Hematopoietic multipotent progenitor cell (in vitro differentiated cells): ENCODE results near the gene LENG1. TPM values are rescaled to one million over a fixed set of nuclear protein-coding genes. Genes with fewer than 3 reads are reported as not detected.

Experiments used
- DNase-seq, 3 donors: peaks; one replicate each; pipeline ENCODE4 v3.0.0-alpha.2; 2011 to 2015; ENCODE audit warnings: low read depth in 2 of 3, low spot score in 2 of 3
- total RNA-seq: library from RNA; depleted of rRNA; stranded (reverse); fragments of >200 nt; gene quantifications from one replicate; pipeline ENCODE4 v1.2.3, GENCODE V29; 2012

The LENG1 gene
- total RNA-seq, 1 donor, result 4.8 TPM

DNA sequence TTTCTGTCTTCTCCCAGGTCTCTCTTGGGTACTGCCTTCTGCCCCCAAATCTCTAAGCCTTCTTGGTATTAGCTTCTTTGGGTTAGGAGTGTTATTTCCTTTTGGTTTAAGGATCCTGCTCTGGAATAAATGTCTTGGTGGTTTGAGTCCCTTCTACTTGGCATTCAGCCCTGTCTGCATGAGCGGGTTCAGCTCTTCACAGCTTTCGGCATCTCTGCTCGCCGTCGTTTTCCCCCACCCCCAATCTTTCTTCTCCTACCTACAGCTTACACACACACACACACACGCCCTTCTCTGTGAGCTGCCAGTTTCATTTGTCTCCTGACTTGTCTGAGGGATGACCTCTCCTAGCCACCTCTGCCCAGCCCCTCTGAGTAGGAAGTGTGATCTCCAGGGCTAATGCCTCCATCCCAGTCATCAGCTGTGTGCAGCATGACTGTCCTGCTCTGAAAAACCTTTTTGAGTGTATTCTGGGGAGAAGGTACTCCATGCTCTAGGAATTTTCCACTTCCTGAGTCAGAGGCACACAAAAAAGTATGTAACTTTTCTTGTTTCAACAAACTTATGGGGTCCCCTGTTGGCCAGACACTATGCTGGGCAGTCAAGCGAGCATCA is 17.2 kb downstream of the LENG1 start:
- DNase-seq, result no peak

- no peak for DNase-seq
These were observed 18.2 kb downstream of the LENG1 start for GRCh38 chr19:54141356-54141755.

DNA sequence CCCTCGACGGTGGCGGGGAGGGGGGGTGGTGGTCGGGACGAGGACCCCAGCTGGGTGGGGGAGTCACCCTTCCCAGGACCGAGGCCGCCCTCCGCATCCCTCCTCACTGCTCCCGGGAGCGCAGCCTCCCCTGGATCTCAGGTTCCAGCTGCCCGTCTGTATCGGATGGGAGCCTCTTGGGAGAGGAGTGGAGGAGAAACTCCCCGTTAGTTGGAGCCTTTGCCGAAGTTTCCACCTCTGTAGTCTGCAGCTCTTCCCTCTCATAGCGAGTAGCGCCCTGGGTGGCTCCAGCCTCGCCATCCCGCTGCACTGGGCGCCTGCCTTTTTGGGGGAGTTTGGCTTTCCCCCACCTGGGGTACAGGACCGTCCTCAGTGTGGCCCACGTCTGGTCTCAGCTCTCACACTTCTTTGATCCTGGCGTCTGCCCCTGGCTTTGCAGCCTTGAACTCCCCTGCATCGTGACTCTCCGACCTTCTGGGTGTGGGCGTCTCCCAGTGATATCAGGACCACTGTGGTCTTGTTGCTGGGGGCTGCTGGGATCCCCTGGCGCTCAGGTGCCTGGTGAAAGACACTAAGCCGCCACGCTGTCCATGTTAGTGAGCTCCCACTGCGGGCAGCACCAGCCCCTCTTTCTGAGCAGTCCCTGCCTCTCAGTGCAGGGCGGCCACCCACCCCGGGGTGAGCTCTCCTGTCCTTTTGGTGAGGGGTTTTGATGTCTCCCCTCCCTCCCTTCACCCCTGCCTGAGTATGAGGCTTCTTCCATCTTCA is 20.8 kb downstream of the LENG1 start:
- DNase-seq, result no peak

DNA sequence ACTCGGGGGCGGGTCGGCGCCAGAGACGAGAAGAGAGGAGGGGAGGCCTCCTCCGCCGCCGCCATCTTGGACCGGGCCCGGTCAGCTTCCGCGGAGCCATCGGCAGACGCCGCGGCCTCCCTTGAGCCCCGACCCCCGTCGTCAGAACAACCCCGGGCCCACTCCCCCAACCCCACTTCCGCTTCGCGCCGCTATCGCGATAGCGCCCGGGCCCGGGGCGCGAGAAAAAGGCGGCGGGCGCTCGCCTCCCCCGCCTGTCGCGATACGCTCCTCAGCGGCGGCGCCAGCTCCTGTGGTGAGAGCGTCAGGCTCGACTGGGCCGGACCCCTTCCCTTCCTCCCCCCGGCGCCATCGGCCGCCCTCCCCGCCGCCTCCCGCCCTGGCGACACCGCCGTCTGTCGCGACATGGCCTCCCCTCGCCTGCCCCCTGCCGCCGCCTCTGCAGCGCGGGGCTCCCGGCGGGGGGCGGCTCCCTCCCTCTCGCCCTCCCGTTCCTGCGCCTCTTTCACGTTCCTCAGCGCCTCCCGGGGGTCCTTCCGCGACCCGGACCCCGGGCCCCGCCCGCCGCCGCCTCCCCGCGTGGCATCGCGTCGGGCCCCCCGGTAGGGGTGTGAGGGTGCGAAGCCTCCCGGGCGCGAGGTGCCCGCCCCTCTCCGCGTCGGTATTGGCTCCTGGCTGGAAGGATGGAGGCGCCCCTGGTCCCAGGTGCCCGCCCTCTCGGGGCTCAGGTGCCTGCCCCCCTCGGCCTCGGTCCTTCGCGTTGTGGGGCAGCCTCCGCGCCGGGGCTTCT is 21.6 kb downstream of the LENG1 start, which contains the start of gene CNOT3:
CNOT3 (plus strand) TSS at position 64 of the 790 bp plus-strand sequence. CDS start 5,217 bp downstream, outside the sequence.
- DNase-seq, result peak in 1 of 3 donors; percentile 9

DNA sequence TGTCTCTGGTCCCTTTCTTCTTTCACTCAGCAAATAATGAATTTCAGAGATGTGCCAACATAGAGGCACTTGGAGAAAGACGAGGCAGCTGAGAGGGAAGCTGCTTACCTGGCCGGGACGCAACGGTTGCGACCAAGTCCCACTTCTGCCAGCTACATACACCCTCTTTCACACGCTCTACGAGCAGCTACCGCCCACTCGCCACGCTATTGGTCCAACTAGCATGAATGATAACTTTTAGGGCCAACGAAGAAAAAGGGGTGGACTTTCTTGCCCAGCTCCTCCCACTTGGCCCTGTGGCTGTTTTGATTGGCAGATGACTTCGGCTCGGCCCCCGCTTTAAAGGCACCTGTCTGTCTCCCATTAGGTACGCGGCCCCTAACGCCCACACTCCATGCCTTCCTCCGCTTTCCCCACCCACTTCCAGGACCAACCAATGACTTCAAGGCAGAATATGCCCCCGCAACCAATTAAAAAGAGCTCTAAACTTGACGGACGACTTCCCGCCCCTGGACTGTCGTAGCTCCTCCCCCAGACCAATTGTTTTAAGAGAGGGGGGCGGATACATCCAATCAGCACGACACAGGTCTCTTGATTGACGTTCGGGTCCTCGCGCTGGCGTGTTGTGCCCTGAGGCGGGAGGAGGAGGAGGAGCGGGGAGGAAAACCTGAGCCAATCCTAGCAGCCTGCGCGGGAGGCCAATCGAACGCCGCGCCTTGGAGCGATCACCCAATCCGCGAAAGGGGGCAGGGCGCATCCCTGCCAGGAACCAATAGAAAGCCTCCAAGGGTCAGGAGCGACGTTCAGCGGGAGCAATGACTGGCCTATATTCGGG is 22.4 kb downstream of the LENG1 start:
- peak; percentile 97 to 100 (median 100) for DNase-seq

- no peak for DNase-seq
These were observed 23.2 kb downstream of the LENG1 start for GRCh38 chr19:54136086-54136863.

DNA sequence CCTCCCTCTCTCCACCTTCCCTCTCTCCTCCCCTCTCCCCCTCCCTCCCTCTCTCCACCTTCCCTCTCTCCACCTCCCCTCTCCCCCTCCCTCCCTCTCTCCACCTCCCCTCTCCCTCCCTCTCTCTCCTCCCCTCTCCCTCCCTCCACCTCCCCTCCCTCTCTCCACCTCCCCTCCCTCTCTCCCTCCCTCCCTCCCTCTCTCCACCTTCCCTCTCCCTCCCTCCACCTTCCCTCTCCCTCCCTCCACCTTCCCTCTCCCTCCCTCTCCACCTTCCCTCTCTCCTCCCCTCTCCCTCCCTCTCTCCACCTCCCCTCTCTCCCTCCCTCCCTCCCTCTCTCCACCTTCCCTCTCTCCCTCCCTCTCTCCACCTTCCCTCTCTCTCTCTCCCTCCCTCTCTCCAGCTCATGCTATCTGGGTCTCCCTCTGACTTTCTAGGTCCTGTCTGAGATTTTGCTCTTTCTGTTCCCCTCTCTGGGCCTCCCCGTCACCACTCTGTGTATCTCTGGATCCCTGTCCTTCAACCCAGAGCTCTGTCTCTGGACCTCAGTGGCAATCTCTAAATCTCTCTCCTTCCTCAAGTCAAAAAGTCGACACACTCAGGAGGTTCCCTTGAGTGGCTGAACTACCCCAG is 25.4 kb downstream of the LENG1 start:
- no peak for DNase-seq

DNA sequence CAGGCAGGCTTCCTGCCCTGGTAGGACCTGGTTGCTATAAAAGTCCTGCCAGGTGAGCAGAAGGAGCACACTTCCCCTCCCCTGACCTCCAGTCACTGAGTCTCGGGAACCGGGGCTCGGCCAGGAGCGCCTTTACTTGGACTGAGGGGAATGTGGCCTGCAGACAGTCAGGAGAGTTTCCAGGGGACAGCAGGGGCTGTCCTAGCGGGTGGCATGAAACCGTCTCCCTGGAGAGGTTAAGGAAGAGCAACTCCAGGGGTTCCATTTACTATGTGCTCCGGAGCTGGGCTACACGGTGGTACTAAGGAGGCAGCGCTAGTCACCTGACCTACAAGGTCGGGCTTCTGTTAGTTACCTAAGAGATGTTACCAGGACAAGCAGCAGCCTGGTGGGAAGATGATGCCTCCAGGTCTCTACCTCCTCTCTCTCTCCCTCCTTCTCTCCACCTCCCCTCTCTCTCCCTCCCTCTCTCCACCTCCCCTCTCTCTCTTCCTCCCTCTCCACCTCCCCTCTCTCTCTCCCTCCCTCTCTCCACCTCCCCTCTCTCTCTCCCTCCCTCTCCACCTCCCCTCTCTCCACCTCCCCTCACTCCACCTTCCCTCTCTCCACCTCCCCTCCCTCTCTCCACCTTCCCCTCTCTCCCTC is 26.1 kb downstream of the LENG1 start:
- peak in 2 of 3 donors; percentile 49 to 68 for DNase-seq

DNA sequence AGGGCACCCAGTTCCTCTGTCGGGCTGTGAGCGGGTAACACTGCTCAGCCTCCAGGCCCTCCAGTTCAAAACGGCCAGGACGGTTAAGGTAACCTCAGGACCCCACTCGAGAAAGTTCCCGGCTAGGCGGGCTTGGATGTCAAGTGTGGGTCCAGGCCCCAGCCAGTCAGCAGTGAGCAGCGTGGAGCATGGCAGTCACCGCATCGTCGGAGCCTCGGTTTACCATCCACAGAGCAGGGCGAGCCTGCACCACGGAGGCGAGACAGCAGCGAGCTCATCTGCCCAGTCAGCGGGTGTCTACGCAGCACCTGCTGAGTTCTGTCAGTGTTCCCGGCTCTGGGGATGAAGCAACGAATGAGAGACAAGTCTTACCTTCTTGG is 29.9 kb downstream of the LENG1 start:
- no peak for DNase-seq

DNA sequence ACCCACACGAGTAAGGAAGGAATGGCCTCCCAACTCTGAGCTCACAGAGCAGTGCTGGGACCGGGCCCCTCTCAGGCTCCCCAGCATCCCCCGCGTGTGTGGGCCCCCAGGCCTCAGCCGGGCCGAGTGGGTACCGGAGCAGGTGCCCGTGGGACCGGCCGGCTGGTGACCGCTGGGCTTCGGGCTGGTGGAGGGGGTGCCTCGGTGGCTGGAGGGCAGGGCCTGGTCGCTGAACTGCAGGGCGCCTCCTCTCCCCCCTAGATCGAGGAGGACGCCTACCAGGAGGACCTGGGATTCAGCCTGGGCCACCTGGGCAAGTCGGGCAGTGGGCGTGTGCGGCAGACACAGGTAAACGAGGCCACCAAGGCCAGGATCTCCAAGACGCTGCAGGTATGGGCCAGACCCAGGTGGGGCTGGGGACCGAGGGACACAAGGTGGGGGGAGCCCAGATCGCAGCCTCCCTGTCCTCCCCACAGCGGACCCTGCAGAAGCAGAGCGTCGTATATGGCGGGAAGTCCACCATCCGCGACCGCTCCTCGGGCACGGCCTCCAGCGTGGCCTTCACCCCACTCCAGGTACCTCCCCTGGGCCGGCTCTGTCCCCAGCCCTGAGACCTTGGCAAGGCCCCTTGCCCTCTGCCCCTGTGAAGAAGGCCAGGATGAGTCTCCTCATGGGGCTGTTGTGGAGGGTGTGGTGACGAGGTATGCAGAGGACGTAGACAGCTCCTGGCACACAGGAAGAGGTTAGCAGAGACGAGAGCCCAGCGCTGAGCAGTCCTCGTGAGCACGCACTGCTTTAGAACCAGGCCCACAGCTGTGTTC is 30.5 kb downstream of the LENG1 start:
- no peak for DNase-seq

GRCh38 chr19:54128441-54128725 is 31.1 kb downstream of the LENG1 start:
- no peak for DNase-seq

- DNase-seq, result no peak
These were observed 31.7 kb downstream of the LENG1 start for GRCh38 chr19:54127688-54128440.

DNA sequence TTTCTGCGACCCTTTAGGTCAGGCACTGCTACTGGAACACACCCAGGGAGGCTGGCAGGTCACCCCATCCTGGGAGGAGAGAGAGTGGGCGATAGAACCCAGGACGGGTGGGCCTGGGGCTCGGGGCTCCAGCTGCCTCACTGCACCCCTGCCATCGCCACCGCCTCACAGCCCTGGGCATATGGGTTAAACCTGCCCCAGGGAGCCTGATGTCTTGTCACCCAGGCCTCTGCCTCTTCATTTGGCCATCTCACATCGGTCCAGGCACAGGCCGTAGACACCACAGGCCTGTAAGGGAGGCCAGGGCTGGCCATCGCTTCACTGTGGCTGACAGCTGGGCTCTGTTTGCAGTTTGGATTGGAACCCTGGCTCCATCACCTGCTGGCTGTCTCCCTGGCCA is 33.8 kb downstream of the LENG1 start:
- no peak for DNase-seq

DNA sequence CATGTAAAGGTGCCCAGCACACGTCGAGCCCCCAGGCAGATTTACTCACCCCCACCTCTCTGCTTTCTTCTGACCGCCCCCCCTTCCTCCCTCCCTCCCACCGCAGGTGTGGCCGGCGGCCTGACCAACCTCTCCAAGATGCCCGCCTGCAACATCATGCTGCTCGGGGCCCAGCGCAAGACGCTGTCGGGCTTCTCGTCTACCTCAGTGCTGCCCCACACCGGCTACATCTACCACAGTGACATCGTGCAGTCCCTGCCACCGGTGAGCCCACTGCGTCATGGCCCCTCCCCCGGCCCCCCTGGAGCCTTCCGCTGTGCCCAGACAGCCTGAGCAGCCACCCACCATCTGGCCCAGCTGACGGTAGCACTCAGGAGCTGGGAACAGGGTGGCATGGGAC is 35.1 kb downstream of the LENG1 start:
- DNase-seq, result no peak

DNA sequence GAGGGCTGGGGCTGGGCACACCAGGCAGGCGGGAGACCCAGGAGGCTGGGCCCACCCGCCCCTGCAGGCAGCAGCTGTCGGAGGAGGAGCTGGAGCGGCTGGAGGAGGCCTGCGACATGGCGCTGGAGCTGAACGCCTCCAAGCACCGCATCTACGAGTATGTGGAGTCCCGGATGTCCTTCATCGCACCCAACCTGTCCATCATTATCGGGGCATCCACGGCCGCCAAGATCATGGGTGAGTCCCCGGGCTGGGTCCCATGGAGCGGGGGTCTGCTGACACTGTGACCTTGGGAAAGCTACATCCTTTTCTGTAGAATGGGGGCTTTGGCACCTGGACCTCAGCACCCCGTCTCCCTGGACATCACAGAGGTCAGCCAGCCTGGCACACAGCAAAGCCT is 35.8 kb downstream of the LENG1 start:
- DNase-seq, result no peak

GRCh38 chr19:54121259-54121658 is 38.3 kb downstream of the LENG1 start:
- no peak for DNase-seq
